Measurements from ENCODE around the gene CCDC63.

Gene CCDC63

GRCh38 chr12:110928700-110929099 is 81.9 kb downstream of the CCDC63 start:
- no peak for DNase-seq (ENCODE audit: extremely low read depth, low read depth)
- TF ChIP-seq CTCF (IDR thresholded peaks at IDR 0.05; ENCODE audit: low read depth, low read length): no peak

- DNase-seq (ENCODE audit: extremely low read depth, low read depth): no peak
- no peak for TF ChIP-seq CTCF (IDR thresholded peaks at IDR 0.05; ENCODE audit: low read depth, low read length)
Measured at GRCh38 chr12:110929818-110930217, 83.0 kb downstream of the CCDC63 start.

- no peak for DNase-seq (ENCODE audit: extremely low read depth, low read depth)
- TF ChIP-seq CTCF (IDR thresholded peaks at IDR 0.05; ENCODE audit: low read depth, low read length): no peak
Measured at GRCh38 chr12:110930348-110931314, 83.8 kb downstream of the CCDC63 start.

GRCh38 chr12:110931315-110931728 is 84.5 kb downstream of the CCDC63 start:
- DNase-seq (ENCODE audit: extremely low read depth, low read depth): no peak
- no peak for TF ChIP-seq CTCF (IDR thresholded peaks at IDR 0.05; ENCODE audit: low read depth, low read length)

- no peak for DNase-seq (ENCODE audit: extremely low read depth, low read depth)
- TF ChIP-seq CTCF (IDR thresholded peaks at IDR 0.05; ENCODE audit: low read depth, low read length): no peak; the same call in none of the 2 replicates
Measured at GRCh38 chr12:110932046-110932445, 85.3 kb downstream of the CCDC63 start.

GRCh38 chr12:110933326-110933974 is 86.7 kb downstream of the CCDC63 start:
- DNase-seq (ENCODE audit: extremely low read depth, low read depth): no peak
- no peak for TF ChIP-seq CTCF (IDR thresholded peaks at IDR 0.05; ENCODE audit: low read depth, low read length)

All from AG09319 (cell line).